HepG2 (cell line): ENCODE data around the gene FRK. TPM values are rescaled to one million over a fixed set of nuclear protein-coding genes. Genes with fewer than 3 reads are reported as not detected.

Experiments used
- ATAC-seq: fragments of 200-7000 bp; cut with Tn5 transposase; 3 replicates; pipeline ENCODE4 v1.9.1; 2020; ENCODE audit warnings: mild to moderate bottlenecking, moderate library complexity
- BruUV-seq: library from RNA; stranded (reverse); fragments of 400-500 nt; replicated peaks from 2 replicates; lab custom pipeline; 2021; lab: Mats Ljungman, UMichigan
- CTCF ChIA-PET: fragments of 300-600 bp; formaldehyde crosslinking; extraction: SDS; loops from one replicate; lab custom pipeline; 2021; ENCODE audit warnings: low total read pairs, inconsistent platforms, low intra/inter-chr PET ratio; lab: Yijun Ruan, JAX
- POLR2A ChIA-PET: fragments of 350-600 bp; sonication (Branson Sonifier 250); formaldehyde crosslinking; loops from one replicate; lab custom pipeline; 2020; ENCODE audit warnings: antibody characterized with exemption, inconsistent platforms; lab: Yijun Ruan, JAX
- DNase-seq: peaks from one replicate; pipeline ENCODE4 v3.0.0-alpha.2; 2015; ENCODE audit warnings: low spot score
- FAIRE-seq: peaks from 3 replicates; lab custom pipeline; 2011; peaks lifted over from hg19 to GRCh38; lab: Jason Lieb, UNC
- H2AFZ ChIP-seq: one replicate; pipeline ENCODE4 v1.6.1; 2011; ENCODE audit warnings: low read length, inconsistent platforms
- H3K27ac ChIP-seq: fragments of 300-600 bp; 3 replicates; pipeline ENCODE4 v1.8.0; 2011; ENCODE audit warnings: mixed run types, mild to moderate bottlenecking, mixed read lengths, low read length, inconsistent platforms; ENCODE audit not compliant: insufficient read depth; ENCODE audit errors: extremely low read length
- H3K27me3 ChIP-seq, 2 experiments: fragments of 200-600 bp in 1 of 2; 2 replicates in 1 of 2; 3 replicates in 1 of 2; pipeline versions ENCODE4 v1.6.0 to v1.8.0; 2011; ENCODE audit warnings: low read length in 2 of 2, mild to moderate bottlenecking in 2 of 2, moderate library complexity in 2 of 2, inconsistent platforms in 1 of 2; ENCODE audit not compliant: insufficient read depth in 2 of 2, control insufficient read depth in 1 of 2
- H3K36me3 ChIP-seq, 2 experiments: fragments of 200-600 bp in 1 of 2; replicated peaks in 1 of 2; 2 replicates in 1 of 2; 3 replicates in 1 of 2; pipeline versions ENCODE4 v1.5.1 to v1.8.0; 2011; ENCODE audit warnings: low read length in 2 of 2, inconsistent platforms in 1 of 2; ENCODE audit not compliant: insufficient read depth in 2 of 2, control insufficient read depth in 1 of 2
- H3K4me1 ChIP-seq: 2 replicates; pipeline ENCODE4 v1.5.1; 2012; ENCODE audit warnings: low read length, inconsistent platforms; ENCODE audit not compliant: insufficient read depth
- H3K4me2 ChIP-seq: 2 replicates; pipeline ENCODE4 v1.6.0; 2011; ENCODE audit warnings: low read depth, low read length, inconsistent platforms
- H3K4me3 ChIP-seq, 3 experiments: fragments of 200-600 bp in 1 of 3; sonication (generic), shearing (Covaris generic) in 1 of 3; replicated peaks in 1 of 3; 2 replicates each; pipeline ENCODE4 v1.5.1; 2011 to 2016; ENCODE audit warnings: low read length in 3 of 3, inconsistent platforms in 2 of 3, low read depth in 2 of 3, mild to moderate bottlenecking in 2 of 3, control low read depth in 1 of 3, mixed read lengths in 1 of 3; ENCODE audit not compliant: insufficient read depth in 1 of 3
- H3K79me2 ChIP-seq: one replicate; pipeline ENCODE4 v1.6.1; 2011; ENCODE audit warnings: low read length, inconsistent platforms; ENCODE audit not compliant: insufficient read depth
- H3K9ac ChIP-seq: 2 replicates; pipeline ENCODE4 v1.6.0; 2011; ENCODE audit warnings: mild to moderate bottlenecking, low read depth, low read length, inconsistent platforms; ENCODE audit not compliant: insufficient read depth
- H3K9me3 ChIP-seq: 2 replicates; pipeline ENCODE4 v1.5.1; 2012; ENCODE audit warnings: mild to moderate bottlenecking, low read length
- H4K20me1 ChIP-seq: 2 replicates; pipeline ENCODE4 v1.6.0; 2011; ENCODE audit warnings: inconsistent platforms, mild to moderate bottlenecking, low read length, moderate library complexity; ENCODE audit not compliant: insufficient read depth
- CCAR2 ChIP-seq: fragments of 200-400 bp; formaldehyde crosslinking; optimal IDR thresholded peaks from 2 replicates; pipeline ENCODE3; 2018; ENCODE audit warnings: low read depth, mild to moderate bottlenecking, low read length, moderate library complexity
- EZH2 ChIP-seq: conservative IDR thresholded peaks from 2 replicates; pipeline ENCODE4 v1.6.1; 2012; ENCODE audit warnings: mild to moderate bottlenecking, low read depth, low read length, moderate library complexity
- KAT8 ChIP-seq: IDR thresholded peaks from 2 replicates; pipeline ENCODE4 v1.6.1; 2016; ENCODE audit warnings: missing genetic modification reagents, missing compliant biosample characterization
- MED13 ChIP-seq: sonication (generic); formaldehyde crosslinking; IDR thresholded peaks from 2 replicates; pipeline ENCODE4 v1.5.0; 2020; ENCODE audit warnings: missing genetic modification reagents
- MTA3 ChIP-seq: sonication (generic); formaldehyde crosslinking; IDR thresholded peaks from 2 replicates; pipeline ENCODE4 v1.4.0; 2020; ENCODE audit warnings: missing genetic modification reagents
- MYC ChIP-seq: sonication (generic); formaldehyde crosslinking; IDR thresholded peaks from 2 replicates; pipeline ENCODE4 v1.9.0; 2021; ENCODE audit warnings: missing genetic modification reagents, borderline replicate concordance
- RAD21 ChIP-seq: fragments of 450-650 bp; formaldehyde crosslinking; IDR thresholded peaks from 2 replicates; pipeline ENCODE4 v1.5.0; 2020; ENCODE audit warnings: mild to moderate bottlenecking
- ZC3H13 ChIP-seq: sonication (generic); formaldehyde crosslinking; IDR thresholded peaks from 2 replicates; pipeline ENCODE4 v1.8.1; 2023; ENCODE audit warnings: mild to moderate bottlenecking, missing genetic modification reagents, moderate library complexity
- ZFP36 ChIP-seq: fragments of 150-350 bp; IDR thresholded peaks from 2 replicates; pipeline ENCODE4 v1.6.1; 2018; ENCODE audit warnings: borderline replicate concordance, low read length, low read depth; ENCODE audit not compliant: partially characterized antibody
- ZKSCAN1 ChIP-seq: fragments of 150-350 bp; IDR thresholded peaks from 2 replicates; pipeline ENCODE4 v1.6.1; 2014; ENCODE audit warnings: low read length
- ZNF724P ChIP-seq: sonication (generic); formaldehyde crosslinking; IDR thresholded peaks from 2 replicates; pipeline ENCODE4 v1.8.0; 2022; ENCODE audit warnings: missing genetic modification reagents, borderline replicate concordance
- ZNF891 ChIP-seq: sonication (generic); formaldehyde crosslinking; IDR thresholded peaks from 2 replicates; pipeline ENCODE4 v1.5.0; 2020; ENCODE audit warnings: mild to moderate bottlenecking, missing genetic modification reagents
- in situ Hi-C: cut with HindIII; loops from 2 replicates; pipeline ENCODE4 v1.10.0; 2017; ENCODE audit warnings: low pct_unique_long_range_greater_than_20kb; ENCODE audit not compliant: extremely low pct_ligation_motif_present
- intact Hi-C: fragments of 100-400 bp; cut with micrococcal nuclease; formaldehyde crosslinking; loops from one replicate; pipeline ENCODE4 v1.10.0; 2022; ENCODE audit not compliant: unreplicated experiment
- polyA plus RNA-seq, 8 experiments: library from polyadenylated mRNA; depleted of rRNA in 3 of 8; stranded (reverse) in 7 of 8; unstranded in 1 of 8; fragments of >200 nt; fragmentation: Illumina TruSeq in 4 of 8; extraction: Trizol in 4 of 8; gene quantifications; 2 replicates each; pipeline versions ENCODE4 v1.2.1 to v1.2.3, GENCODE V29; 2011 to 2016; ENCODE audit warnings: low read depth in 4 of 8, missing spikeins in 1 of 8, mixed read lengths in 1 of 8; ENCODE audit not compliant: insufficient read depth in 1 of 8
- total RNA-seq, 5 experiments: library from RNA; depleted of rRNA; stranded (reverse); fragments of >200 nt; fragmentation: Illumina TruSeq; extraction: Trizol; gene quantifications; 2 replicates each; pipeline ENCODE4 v1.2.3, GENCODE V29; 2016; ENCODE audit warnings: low read depth in 1 of 5
- TF ChIP-seq, protein P1 (sequence below): sonication (generic); formaldehyde crosslinking; IDR thresholded peaks from 2 replicates; pipeline ENCODE4 v1.4.0; 2020; ENCODE audit warnings: mild to moderate bottlenecking, missing genetic modification reagents
- TF ChIP-seq, protein P2 (sequence below): sonication (generic); formaldehyde crosslinking; IDR thresholded peaks from 2 replicates; pipeline ENCODE4 v1.8.0; 2022; ENCODE audit warnings: missing genetic modification reagents, mild to moderate bottlenecking, borderline replicate concordance
- TF ChIP-seq, protein P3 (sequence below): sonication (generic); formaldehyde crosslinking; IDR thresholded peaks from 2 replicates; pipeline ENCODE4 v1.4.0; 2020; ENCODE audit warnings: mild to moderate bottlenecking, missing genetic modification reagents, borderline replicate concordance

FRK gene
- total and polyA plus RNA-seq, 2 of the 13 experiments (the other 11 are each of a cell fraction or from before 2014, with no cell fraction given): 1.3 to 2.9 TPM

DNA sequence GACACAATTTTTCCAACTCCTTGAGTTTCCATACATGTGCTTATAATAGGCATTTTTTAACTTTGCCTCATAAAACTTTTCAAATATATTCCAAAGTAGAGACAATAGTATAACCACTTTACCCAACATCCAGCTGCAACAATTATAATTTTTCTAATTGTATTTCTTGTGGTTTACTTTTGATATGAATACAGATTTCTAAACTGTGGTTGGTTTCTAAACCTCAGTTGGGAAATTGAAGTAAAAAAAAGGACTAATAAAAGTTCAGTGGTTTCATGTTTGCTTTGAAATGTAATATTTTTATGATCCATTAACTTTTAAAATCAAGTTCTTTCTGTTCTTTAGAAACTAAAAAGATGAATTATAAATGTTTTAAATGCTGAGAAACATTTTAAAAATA lies 40.0 kb downstream of the FRK start:
- TF ChIP-seq RAD21 (CRISPR knock-in tag): no peak
- TF ChIP-seq ZFP36: no peak
- TF ChIP-seq KAT8 (CRISPR knock-in tag): no peak
- TF ChIP-seq MTA3 (CRISPR knock-in tag): no peak
- TF ChIP-seq, protein P1, sequence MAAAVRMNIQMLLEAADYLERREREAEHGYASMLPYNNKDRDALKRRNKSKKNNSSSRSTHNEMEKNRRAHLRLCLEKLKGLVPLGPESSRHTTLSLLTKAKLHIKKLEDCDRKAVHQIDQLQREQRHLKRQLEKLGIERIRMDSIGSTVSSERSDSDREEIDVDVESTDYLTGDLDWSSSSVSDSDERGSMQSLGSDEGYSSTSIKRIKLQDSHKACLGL (CRISPR knock-in tag): no peak
- no peak for TF ChIP-seq EZH2
- TF ChIP-seq ZNF724P (CRISPR knock-in tag): no peak
- TF ChIP-seq ZKSCAN1: no peak
- TF ChIP-seq MYC (CRISPR knock-in tag): no peak
- no peak for TF ChIP-seq ZC3H13 (CRISPR knock-in tag)
- TF ChIP-seq, protein P2, sequence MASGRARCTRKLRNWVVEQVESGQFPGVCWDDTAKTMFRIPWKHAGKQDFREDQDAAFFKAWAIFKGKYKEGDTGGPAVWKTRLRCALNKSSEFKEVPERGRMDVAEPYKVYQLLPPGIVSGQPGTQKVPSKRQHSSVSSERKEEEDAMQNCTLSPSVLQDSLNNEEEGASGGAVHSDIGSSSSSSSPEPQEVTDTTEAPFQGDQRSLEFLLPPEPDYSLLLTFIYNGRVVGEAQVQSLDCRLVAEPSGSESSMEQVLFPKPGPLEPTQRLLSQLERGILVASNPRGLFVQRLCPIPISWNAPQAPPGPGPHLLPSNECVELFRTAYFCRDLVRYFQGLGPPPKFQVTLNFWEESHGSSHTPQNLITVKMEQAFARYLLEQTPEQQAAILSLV: no peak
- TF ChIP-seq CCAR2: no peak
- TF ChIP-seq MED13: no peak
- TF ChIP-seq, protein P3, sequence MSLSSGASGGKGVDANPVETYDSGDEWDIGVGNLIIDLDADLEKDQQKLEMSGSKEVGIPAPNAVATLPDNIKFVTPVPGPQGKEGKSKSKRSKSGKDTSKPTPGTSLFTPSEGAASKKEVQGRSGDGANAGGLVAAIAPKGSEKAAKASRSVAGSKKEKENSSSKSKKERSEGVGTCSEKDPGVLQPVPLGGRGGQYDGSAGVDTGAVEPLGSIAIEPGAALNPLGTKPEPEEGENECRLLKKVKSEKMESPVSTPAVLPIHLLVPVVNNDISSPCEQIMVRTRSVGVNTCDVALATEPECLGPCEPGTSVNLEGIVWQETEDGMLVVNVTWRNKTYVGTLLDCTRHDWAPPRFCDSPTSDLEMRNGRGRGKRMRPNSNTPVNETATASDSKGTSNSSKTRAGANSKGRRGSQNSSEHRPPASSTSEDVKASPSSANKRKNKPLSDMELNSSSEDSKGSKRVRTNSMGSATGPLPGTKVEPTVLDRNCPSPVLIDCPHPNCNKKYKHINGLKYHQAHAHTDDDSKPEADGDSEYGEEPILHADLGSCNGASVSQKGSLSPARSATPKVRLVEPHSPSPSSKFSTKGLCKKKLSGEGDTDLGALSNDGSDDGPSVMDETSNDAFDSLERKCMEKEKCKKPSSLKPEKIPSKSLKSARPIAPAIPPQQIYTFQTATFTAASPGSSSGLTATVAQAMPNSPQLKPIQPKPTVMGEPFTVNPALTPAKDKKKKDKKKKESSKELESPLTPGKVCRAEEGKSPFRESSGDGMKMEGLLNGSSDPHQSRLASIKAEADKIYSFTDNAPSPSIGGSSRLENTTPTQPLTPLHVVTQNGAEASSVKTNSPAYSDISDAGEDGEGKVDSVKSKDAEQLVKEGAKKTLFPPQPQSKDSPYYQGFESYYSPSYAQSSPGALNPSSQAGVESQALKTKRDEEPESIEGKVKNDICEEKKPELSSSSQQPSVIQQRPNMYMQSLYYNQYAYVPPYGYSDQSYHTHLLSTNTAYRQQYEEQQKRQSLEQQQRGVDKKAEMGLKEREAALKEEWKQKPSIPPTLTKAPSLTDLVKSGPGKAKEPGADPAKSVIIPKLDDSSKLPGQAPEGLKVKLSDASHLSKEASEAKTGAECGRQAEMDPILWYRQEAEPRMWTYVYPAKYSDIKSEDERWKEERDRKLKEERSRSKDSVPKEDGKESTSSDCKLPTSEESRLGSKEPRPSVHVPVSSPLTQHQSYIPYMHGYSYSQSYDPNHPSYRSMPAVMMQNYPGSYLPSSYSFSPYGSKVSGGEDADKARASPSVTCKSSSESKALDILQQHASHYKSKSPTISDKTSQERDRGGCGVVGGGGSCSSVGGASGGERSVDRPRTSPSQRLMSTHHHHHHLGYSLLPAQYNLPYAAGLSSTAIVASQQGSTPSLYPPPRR (CRISPR knock-in tag): no peak
- TF ChIP-seq ZNF891 (CRISPR knock-in tag): no peak
- peaks cover 30% of the 10 kb centered on the region for H3K79me2 ChIP-seq
- H3K27me3 ChIP-seq: no peaks in the 10 kb centered on the region
- intact Hi-C loops: no loop called here
- no peaks in the 10 kb centered on the region for H3K9me3 ChIP-seq
- H2AFZ ChIP-seq: no peak overlapping the region
- CTCF ChIA-PET: no interaction called here
- no peak for FAIRE-seq
- no peak for DNase-seq
- POLR2A ChIA-PET: no interaction called here
- H3K4me2 ChIP-seq: no peak overlapping the region
- H3K4me1 ChIP-seq: peaks cover 40% of the 10 kb centered on the region
- no peak overlapping the region for H3K4me3 ChIP-seq
- H3K27ac ChIP-seq: no peak overlapping the region
- in situ Hi-C loops: no loop called here
- H3K36me3 ChIP-seq: no peaks in the 10 kb centered on the region
- H3K9ac ChIP-seq: no peak overlapping the region
- no peaks in the 10 kb centered on the region for H4K20me1 ChIP-seq
- no TSS peak for BruUV-seq
- ATAC-seq: no peak
